Trophoblast cell (in vitro differentiated cells and primary cell): Measurements from ENCODE around the gene ST6GALNAC3.

Source experiments
- DNase-seq, 2 donors: peaks; one replicate each; pipeline ENCODE4 v3.0.0-alpha.2; 2016
- H2AFZ ChIP-seq: 2 replicates; pipeline ENCODE4 v1.6.1; 2013; ENCODE audit warnings: low read length, moderate library complexity, mild to moderate bottlenecking; ENCODE audit not compliant: insufficient read depth, poor library complexity
- H2AK5ac ChIP-seq: 2 replicates; pipeline ENCODE4 v1.6.1; 2013; ENCODE audit warnings: mild to moderate bottlenecking, low read length
- H2BK120ac ChIP-seq: 2 replicates; pipeline ENCODE4 v1.6.1; 2013; ENCODE audit warnings: low read length, mild to moderate bottlenecking, moderate library complexity; ENCODE audit not compliant: insufficient read depth, poor library complexity
- H2BK12ac ChIP-seq: 2 replicates; pipeline ENCODE4 v1.6.1; 2013; ENCODE audit warnings: mild to moderate bottlenecking, low read length, moderate library complexity
- H2BK5ac ChIP-seq: 2 replicates; pipeline ENCODE4 v1.6.1; 2013; ENCODE audit warnings: low read length, low read depth, moderate library complexity, mild to moderate bottlenecking; ENCODE audit not compliant: poor library complexity
- H3K14ac ChIP-seq: 2 replicates; pipeline ENCODE4 v1.6.1; 2013; ENCODE audit warnings: mild to moderate bottlenecking, low read length
- H3K18ac ChIP-seq: 2 replicates; pipeline ENCODE4 v1.6.1; 2013; ENCODE audit warnings: mild to moderate bottlenecking, low read length
- H3K23ac ChIP-seq: 2 replicates; pipeline ENCODE4 v1.6.1; 2013; ENCODE audit warnings: low read length
- H3K27ac ChIP-seq: 2 replicates; pipeline ENCODE4 v1.5.1; 2013; ENCODE audit warnings: low read depth, mild to moderate bottlenecking, inconsistent platforms, low read length, moderate library complexity
- H3K27me3 ChIP-seq: 2 replicates; pipeline ENCODE4 v1.6.1; 2013; ENCODE audit warnings: inconsistent platforms, mild to moderate bottlenecking, low read length, moderate library complexity; ENCODE audit not compliant: insufficient read depth
- H3K36me3 ChIP-seq, 2 experiments: 1 replicate in 1 of 2; 2 replicates in 1 of 2; pipeline ENCODE4 v1.6.1; 2013; ENCODE audit warnings: low read length in 2 of 2, mild to moderate bottlenecking in 2 of 2, moderate library complexity in 1 of 2; ENCODE audit not compliant: insufficient read depth in 2 of 2, control insufficient read depth in 1 of 2
- H3K4ac ChIP-seq: 2 replicates; pipeline ENCODE4 v1.6.1; 2013; ENCODE audit warnings: low read depth, mild to moderate bottlenecking, low read length, moderate library complexity
- H3K4me1 ChIP-seq, 2 experiments: 1 replicate in 1 of 2; 2 replicates in 1 of 2; pipeline ENCODE4 v1.6.1; 2013; ENCODE audit warnings: low read length in 2 of 2, mild to moderate bottlenecking in 2 of 2, moderate library complexity in 1 of 2; ENCODE audit not compliant: insufficient read depth in 2 of 2, control insufficient read depth in 1 of 2
- H3K4me2 ChIP-seq: 2 replicates; pipeline ENCODE4 v1.6.1; 2013; ENCODE audit warnings: inconsistent platforms, mild to moderate bottlenecking, low read length, moderate library complexity
- H3K4me3 ChIP-seq: 2 replicates; pipeline ENCODE4 v1.5.1; 2013; ENCODE audit warnings: mild to moderate bottlenecking, low read depth, low read length, inconsistent platforms
- H3K79me1 ChIP-seq: one replicate; pipeline ENCODE4 v1.6.1; 2013; ENCODE audit warnings: low read length
- H3K79me2 ChIP-seq: 2 replicates; pipeline ENCODE4 v1.6.1; 2013; ENCODE audit warnings: low read length, mild to moderate bottlenecking; ENCODE audit not compliant: control insufficient read depth, insufficient read depth, poor library complexity
- H3K9ac ChIP-seq: 2 replicates; pipeline ENCODE4 v1.6.1; 2013; ENCODE audit warnings: mild to moderate bottlenecking, low read length
- H3K9me3 ChIP-seq: 2 replicates; pipeline ENCODE4 v1.6.1; 2013; ENCODE audit warnings: low read depth, mild to moderate bottlenecking, control low read depth, inconsistent platforms, low read length; ENCODE audit not compliant: insufficient read depth
- H4K12ac ChIP-seq: 2 replicates; pipeline ENCODE4 v1.6.1; 2013; ENCODE audit warnings: low read depth, mild to moderate bottlenecking, low read length, moderate library complexity
- H4K8ac ChIP-seq: 2 replicates; pipeline ENCODE4 v1.6.1; 2013; ENCODE audit warnings: low read depth, mild to moderate bottlenecking, low read length, moderate library complexity
- H4K91ac ChIP-seq: one replicate; pipeline ENCODE4 v1.6.1; 2013; ENCODE audit warnings: low read depth, mild to moderate bottlenecking, low read length, moderate library complexity
- WGBS: extraction: QIAGEN DNeasy Blood & Tissue Kit; methylation state at CpG from one replicate; pipeline ENCODE4 v1.1.7; 2013; ENCODE audit warnings: missing lambda C conversion rate; ENCODE audit not compliant: insufficient read length, insufficient coverage; ENCODE audit errors: extremely low coverage; 5-methylcytosine and 5-hydroxymethylcytosine counted together

ST6GALNAC3 gene

GRCh38 chr1:76262601-76263000 lies 188.1 kb downstream of the ST6GALNAC3 start:
- Histone ChIP-seq H3K79me1 (no peaks in the 10 kb centered on the region), H3K4me2 (no peak overlapping the region), H2BK5ac (no peak overlapping the region), H3K18ac (no peak overlapping the region), H3K4ac (no peak overlapping the region), H3K27me3 (no peaks in the 10 kb centered on the region), H2AK5ac (no peak overlapping the region), H2AFZ (no peak overlapping the region), H3K79me2 (no peaks in the 10 kb centered on the region), H4K12ac (no peak overlapping the region), H4K8ac (no peak overlapping the region), H2BK12ac (no peak overlapping the region), H3K14ac (no peak overlapping the region), H4K91ac (no peak overlapping the region), H2BK120ac (no peak overlapping the region), H3K27ac (no peak overlapping the region), H3K9me3 (no peaks in the 10 kb centered on the region), H3K4me3 (no peak overlapping the region), H3K4me1 (no peaks in the 10 kb centered on the region), H3K23ac (no peak overlapping the region), H3K36me3 (no peaks in the 10 kb centered on the region), H3K9ac (no peak overlapping the region)
- no peak for DNase-seq
- WGBS, result no CpG with 5 or more reads among the region's 5 CpGs

GRCh38 chr1:76264642-76265041 lies 190.1 kb downstream of the ST6GALNAC3 start:
- H3K18ac ChIP-seq, result no peak overlapping the region
- H3K36me3 ChIP-seq, result no peaks in the 10 kb centered on the region

GRCh38 chr1:76266762-76267161 lies 192.2 kb downstream of the ST6GALNAC3 start:
- no peak overlapping the region for H2AFZ ChIP-seq
- H2BK12ac ChIP-seq, result no peak overlapping the region
- no peak overlapping the region for H4K12ac ChIP-seq
- DNase-seq, result no peak
- WGBS, result no CpG with 5 or more reads among the region's 4 CpGs
- H3K79me1 ChIP-seq, result no peaks in the 10 kb centered on the region
- no peak overlapping the region for H3K4me3 ChIP-seq
- no peak overlapping the region for H4K91ac ChIP-seq
- no peak overlapping the region for H3K4ac ChIP-seq
- no peaks in the 10 kb centered on the region for H3K36me3 ChIP-seq
- H2BK120ac ChIP-seq, result no peak overlapping the region
- H3K27ac ChIP-seq, result no peak overlapping the region
- H3K9ac ChIP-seq, result no peak overlapping the region
- H3K14ac ChIP-seq, result no peak overlapping the region
- no peaks in the 10 kb centered on the region for H3K27me3 ChIP-seq
- peaks cover 0 to 5% of the 10 kb centered on the region in 2 experiments for H3K4me1 ChIP-seq
- H3K9me3 ChIP-seq, result no peaks in the 10 kb centered on the region
- no peaks in the 10 kb centered on the region for H3K79me2 ChIP-seq
- no peak overlapping the region for H2BK5ac ChIP-seq
- H3K4me2 ChIP-seq, result no peak overlapping the region
- no peak overlapping the region for H4K8ac ChIP-seq
- H3K18ac ChIP-seq, result no peak overlapping the region
- no peak overlapping the region for H2AK5ac ChIP-seq
- peak overlapping the region; percentile 86 for H3K23ac ChIP-seq

More at GRCh38 chr1:76264642-76265041, 190.1 kb downstream of the ST6GALNAC3 start:
- no peak overlapping the region for H3K4me2 ChIP-seq
- no peak overlapping the region for H3K27ac ChIP-seq
- H4K12ac ChIP-seq, result no peak overlapping the region
- H3K14ac ChIP-seq, result no peak overlapping the region
- H2BK120ac ChIP-seq, result no peak overlapping the region
- H2AK5ac ChIP-seq, result no peak overlapping the region
- no peaks in the 10 kb centered on the region for H3K9me3 ChIP-seq
- H3K79me2 ChIP-seq, result no peaks in the 10 kb centered on the region
- no peak overlapping the region for H4K8ac ChIP-seq
- H3K4me1 ChIP-seq, result peaks cover 0 to 5% of the 10 kb centered on the region in 2 experiments
- H4K91ac ChIP-seq, result no peak overlapping the region
- H3K23ac ChIP-seq, result no peak overlapping the region
- no peak overlapping the region for H2AFZ ChIP-seq
- no peak overlapping the region for H3K4me3 ChIP-seq
- H3K4ac ChIP-seq, result no peak overlapping the region
- H3K27me3 ChIP-seq, result no peaks in the 10 kb centered on the region
- H2BK12ac ChIP-seq, result no peak overlapping the region
- H2BK5ac ChIP-seq, result no peak overlapping the region
- DNase-seq, result no peak
- H3K9ac ChIP-seq, result no peak overlapping the region
- no peaks in the 10 kb centered on the region for H3K79me1 ChIP-seq

- DNase-seq, result no peak
- H2AFZ ChIP-seq, result no peak overlapping the region
- no peaks in the 10 kb centered on the region for H3K27me3 ChIP-seq
- H3K4me3 ChIP-seq, result no peak overlapping the region
- H3K14ac ChIP-seq, result no peak overlapping the region
- H4K91ac ChIP-seq, result no peak overlapping the region
- no peak overlapping the region for H3K4me2 ChIP-seq
- WGBS, result no CpG with 5 or more reads among the region's 2 CpGs
- H3K79me1 ChIP-seq, result no peaks in the 10 kb centered on the region
- H3K9me3 ChIP-seq, result no peaks in the 10 kb centered on the region
- no peak overlapping the region for H3K4ac ChIP-seq
- no peak overlapping the region for H2AK5ac ChIP-seq
- peaks cover 0 to 5% of the 10 kb centered on the region in 2 experiments for H3K4me1 ChIP-seq
- no peak overlapping the region for H2BK5ac ChIP-seq
- no peak overlapping the region for H2BK120ac ChIP-seq
- H3K18ac ChIP-seq, result no peak overlapping the region
- no peak overlapping the region for H4K8ac ChIP-seq
- no peaks in the 10 kb centered on the region for H3K36me3 ChIP-seq
- H3K9ac ChIP-seq, result no peak overlapping the region
- no peaks in the 10 kb centered on the region for H3K79me2 ChIP-seq
- no peak overlapping the region for H3K27ac ChIP-seq
- no peak overlapping the region for H3K23ac ChIP-seq
- no peak overlapping the region for H4K12ac ChIP-seq
- no peak overlapping the region for H2BK12ac ChIP-seq
These were observed 193.1 kb downstream of the ST6GALNAC3 start for GRCh38 chr1:76267631-76268030.
